GM13976 (cell line): ENCODE results near the gene B3GNT5.

ENCODE experiments used
- DNase-seq: peaks from one replicate; pipeline ENCODE4 v3.0.0; 2012; ENCODE audit warnings: low spot score
- in situ Hi-C: fragments of 300-500 bp; cut with MboI; formaldehyde crosslinking; loops from one replicate; pipeline ENCODE4 v1.12.0; 2022; ENCODE audit warnings: low sequenced_read_pairs, mixed read lengths, inconsistent platforms; ENCODE audit not compliant: unreplicated experiment
- TF ChIP-seq, protein P1 (sequence below): IDR thresholded peaks from 2 replicates; pipeline ENCODE4 v1.5.1; 2012; ENCODE audit warnings: borderline replicate concordance, mild to moderate bottlenecking; ENCODE audit not compliant: insufficient read depth; ENCODE audit errors: extremely low read depth, missing control alignments, control extremely low read depth

B3GNT5 gene

GRCh38 chr3:183244219-183244618 is 8.8 kb upstream of the B3GNT5 start:
- no peak for DNase-seq
- in situ Hi-C loops: no loop called here

DNA sequence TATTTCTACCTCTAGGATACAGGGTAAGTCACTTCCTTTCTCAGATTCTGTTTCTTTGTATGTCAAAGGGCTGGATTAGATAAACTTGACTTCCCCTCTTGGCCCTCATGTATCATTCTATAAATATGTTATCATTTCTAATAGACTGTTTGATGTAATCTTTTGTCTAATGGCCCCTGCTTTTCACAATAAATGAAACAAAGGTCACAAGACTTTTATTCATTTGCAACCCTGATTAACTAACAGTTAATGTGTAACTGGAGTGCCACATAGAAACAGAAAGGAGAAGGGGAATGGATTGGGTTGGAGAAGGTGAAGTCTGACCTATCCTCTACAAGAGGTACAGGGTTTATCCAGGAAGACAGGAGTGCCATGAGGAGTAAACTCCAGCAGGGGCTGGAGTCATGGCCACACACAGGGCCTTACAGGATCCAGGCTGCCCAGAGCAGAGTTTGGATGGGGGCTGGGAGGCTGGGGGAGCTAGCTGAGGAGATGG is 8.0 kb upstream of the B3GNT5 start:
- in situ Hi-C loops: no loop called here
- no peak for DNase-seq
- TF ChIP-seq, protein P1, sequence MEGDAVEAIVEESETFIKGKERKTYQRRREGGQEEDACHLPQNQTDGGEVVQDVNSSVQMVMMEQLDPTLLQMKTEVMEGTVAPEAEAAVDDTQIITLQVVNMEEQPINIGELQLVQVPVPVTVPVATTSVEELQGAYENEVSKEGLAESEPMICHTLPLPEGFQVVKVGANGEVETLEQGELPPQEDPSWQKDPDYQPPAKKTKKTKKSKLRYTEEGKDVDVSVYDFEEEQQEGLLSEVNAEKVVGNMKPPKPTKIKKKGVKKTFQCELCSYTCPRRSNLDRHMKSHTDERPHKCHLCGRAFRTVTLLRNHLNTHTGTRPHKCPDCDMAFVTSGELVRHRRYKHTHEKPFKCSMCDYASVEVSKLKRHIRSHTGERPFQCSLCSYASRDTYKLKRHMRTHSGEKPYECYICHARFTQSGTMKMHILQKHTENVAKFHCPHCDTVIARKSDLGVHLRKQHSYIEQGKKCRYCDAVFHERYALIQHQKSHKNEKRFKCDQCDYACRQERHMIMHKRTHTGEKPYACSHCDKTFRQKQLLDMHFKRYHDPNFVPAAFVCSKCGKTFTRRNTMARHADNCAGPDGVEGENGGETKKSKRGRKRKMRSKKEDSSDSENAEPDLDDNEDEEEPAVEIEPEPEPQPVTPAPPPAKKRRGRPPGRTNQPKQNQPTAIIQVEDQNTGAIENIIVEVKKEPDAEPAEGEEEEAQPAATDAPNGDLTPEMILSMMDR: no peak

More at GRCh38 chr3:183244219-183244618, 8.8 kb upstream of the B3GNT5 start:
- TF ChIP-seq, protein P1: no peak

DNA sequence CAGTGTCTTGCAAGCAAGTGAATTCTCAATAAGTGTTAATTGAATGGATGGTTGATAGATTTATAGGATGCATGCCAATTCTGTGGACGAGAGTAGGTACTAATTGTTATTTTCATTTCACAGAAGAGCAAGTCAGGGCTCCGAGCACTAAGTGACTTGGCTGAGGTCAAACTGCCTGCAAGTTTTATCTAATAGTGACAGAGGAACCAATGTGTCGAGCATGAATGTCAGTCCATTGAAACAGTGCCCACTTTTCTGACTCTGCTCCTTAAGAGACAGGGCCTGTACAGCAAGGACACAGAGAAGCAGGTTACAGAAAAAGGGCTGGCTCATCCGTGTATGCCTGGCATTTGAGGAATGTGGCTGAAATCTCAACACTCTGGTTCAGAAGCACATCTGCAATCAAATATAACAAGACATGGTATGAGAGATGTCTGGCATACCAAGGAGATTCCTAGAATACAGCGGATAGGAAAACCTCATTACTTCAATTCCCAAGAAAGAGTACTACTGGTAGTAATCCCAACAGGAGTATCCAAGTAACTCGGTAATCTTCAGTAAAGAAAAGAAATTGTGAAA is 6.0 kb upstream of the B3GNT5 start:
- DNase-seq: no peak
- in situ Hi-C loops: no loop called here
- TF ChIP-seq, protein P1: no peak

- in situ Hi-C loops: no loop called here
- TF ChIP-seq, protein P1: no peak
- no peak for DNase-seq
Measured at GRCh38 chr3:183249006-183249718, 3.9 kb upstream of the B3GNT5 start.

GRCh38 chr3:183252118-183252782 is 803 bp upstream of the B3GNT5 start:
- DNase-seq: no peak
- in situ Hi-C loops: no loop called here
- TF ChIP-seq, protein P1: no peak

DNA sequence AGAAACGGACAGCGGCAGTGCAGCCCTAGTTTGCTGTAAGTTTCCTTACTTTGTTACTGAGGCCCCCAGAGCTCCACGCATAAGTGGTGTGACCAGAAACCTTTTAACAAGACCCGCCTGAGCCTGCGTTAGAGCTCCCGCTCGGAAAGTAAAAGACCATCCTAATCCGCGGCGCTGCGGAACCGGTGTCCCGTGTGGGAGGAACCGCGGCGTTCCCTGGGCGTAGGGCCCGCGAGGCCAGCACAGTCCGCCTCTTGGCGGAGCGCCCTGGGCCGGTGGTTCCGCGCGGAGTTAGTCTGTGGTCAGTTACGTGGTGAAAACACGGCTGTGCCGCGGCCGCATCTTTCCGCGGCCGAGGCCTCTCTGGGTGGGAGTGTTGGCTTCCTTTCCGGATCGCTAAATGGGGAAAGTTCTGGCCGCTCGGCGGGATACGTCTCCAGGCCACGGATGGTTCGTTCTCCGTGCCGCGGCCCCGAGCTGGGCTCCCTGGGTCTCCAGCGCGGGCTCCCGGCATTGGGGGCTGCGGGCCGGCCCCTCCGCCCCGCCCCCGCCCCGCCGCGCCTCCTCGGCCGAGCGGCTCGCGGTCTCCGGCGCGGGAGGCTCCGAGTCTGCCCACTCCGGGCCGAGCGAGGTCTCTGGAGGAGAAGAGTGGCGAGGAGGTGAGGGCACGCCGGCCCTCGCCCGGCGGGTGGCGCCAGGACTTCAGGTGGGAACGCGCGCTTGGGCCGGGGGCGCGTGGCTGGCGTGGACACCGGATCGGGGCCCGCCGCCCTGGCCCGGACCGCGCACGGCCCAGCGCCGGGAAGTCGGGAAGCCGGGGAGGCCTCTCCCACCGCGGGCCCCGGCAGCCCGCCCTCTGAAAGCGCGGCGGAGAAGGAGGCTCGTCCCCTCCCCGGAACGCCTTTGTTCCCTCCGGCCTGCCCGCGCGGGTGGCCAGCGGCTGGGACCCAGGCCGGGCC is 754 bp downstream of the B3GNT5 start:
- in situ Hi-C loops: no loop called here

More for the DNA sequence above, 754 bp downstream of the B3GNT5 start:
- TF ChIP-seq, protein P1: peak; percentile 20
- DNase-seq: peak; percentile 53
